ENCODE data around the gene GPC6. TPM values are rescaled to one million over a fixed set of nuclear protein-coding genes. Genes with fewer than 3 reads are reported as not detected.

The GPC6 gene
- polyA plus RNA-seq, 2 of the 4 experiments (the other 2 are of a cell fraction): 8.0 to 14.4 TPM

- TF ChIP-seq KDM5A (IDR thresholded peaks at IDR 0.05) (no peak), RFX5 (IDR thresholded peaks at IDR 0.05) (no peak), ZC3H11A (IDR thresholded peaks at IDR 0.05) (no peak), FOSB (CRISPR knock-in tag; IDR thresholded peaks at IDR 0.05) (no peak), SMC3 (IDR thresholded peaks at IDR 0.05) (no peak)
These were observed 580.3 kb downstream of the GPC6 start (continued) for GRCh38 chr13:93806861-93807260.

- Histone ChIP-seq H3K4me1 (no peaks in the 10 kb centered on the region), H3K27ac (no peak overlapping the region), H3K9me3 (no peaks in the 10 kb centered on the region), H3K4me2 (no peak overlapping the region), H3K4me3 (no peak overlapping the region)
- CTCF ChIA-PET: no interaction called here
- ATAC-seq (no peak), FAIRE-seq (no peak), DNase-seq (ENCODE audit: low read depth in 1 of 2, low spot score in 1 of 2) (no peak)
- no peak for TF ChIP-seq RARB (CRISPR knock-in tag; IDR thresholded peaks at IDR 0.05)
- no peak for TF ChIP-seq NR3C1 (IDR thresholded peaks at IDR 0.05)
- TF ChIP-seq KDM5A (IDR thresholded peaks at IDR 0.05): no peak
- no peak for TF ChIP-seq EP300 (IDR thresholded peaks at IDR 0.05)
- TF ChIP-seq EHF (CRISPR knock-in tag; IDR thresholded peaks at IDR 0.05): no peak
- TF ChIP-seq CBX2 (IDR thresholded peaks at IDR 0.05; ENCODE audit: borderline replicate concordance, low read depth): no peak
- TF ChIP-seq SMC3 (IDR thresholded peaks at IDR 0.05): no peak
- no peak for TF ChIP-seq HOXB5 (CRISPR knock-in tag; IDR thresholded peaks at IDR 0.05)
- no peak for TF ChIP-seq EHMT2 (IDR thresholded peaks at IDR 0.05; ENCODE audit: low read depth)
- no peak for TF ChIP-seq ZNF302 (CRISPR knock-in tag; IDR thresholded peaks at IDR 0.05)
- no peak for TF ChIP-seq ZC3H11A (IDR thresholded peaks at IDR 0.05)
- TF ChIP-seq HOXB13 (CRISPR knock-in tag; IDR thresholded peaks at IDR 0.05; ENCODE audit: low read depth): no peak
- TF ChIP-seq CHD2 (IDR thresholded peaks at IDR 0.05; ENCODE audit: low read length, partially characterized antibody): no peak
- no peak for TF ChIP-seq KDM1A (IDR thresholded peaks at IDR 0.05; ENCODE audit: low read depth)
- TF ChIP-seq E2F6 (IDR thresholded peaks at IDR 0.05; ENCODE audit: borderline replicate concordance, low read depth): no peak
- no peak for TF ChIP-seq HDAC2 (IDR thresholded peaks at IDR 0.05)
- WGBS (ENCODE audit: missing lambda C conversion rate): 32% methylated on average over 4 of the region's 4 CpGs
- POLR2A ChIA-PET: no interaction called here
These were observed 583.7 kb downstream of the GPC6 start for GRCh38 chr13:93810264-93810663.

- Histone ChIP-seq H3K4me1 (no peaks in the 10 kb centered on the region), H3K4me2 (no peak overlapping the region), H3K27ac (no peak overlapping the region), H3K9me3 (no peaks in the 10 kb centered on the region), H3K4me3 (no peak overlapping the region)
- no peak for FAIRE-seq
- ChIA-PET CTCF (no interaction called here), POLR2A (no interaction called here)
- WGBS (ENCODE audit: missing lambda C conversion rate): 66% methylated on average over 3 of the region's 3 CpGs
- no peak for DNase-seq (ENCODE audit: low read depth in 1 of 2, low spot score in 1 of 2)
- ATAC-seq: no peak
- no peak for TF ChIP-seq NFE2L2 (conservative IDR thresholded peaks at IDR 0.05; ENCODE audit: low read length)
- no peak for TF ChIP-seq ZC3H11A (IDR thresholded peaks at IDR 0.05)
- no peak for TF ChIP-seq ATOH8 (CRISPR knock-in tag; IDR thresholded peaks at IDR 0.05; ENCODE audit: low read depth)
- TF ChIP-seq RCOR1 (IDR thresholded peaks at IDR 0.05; ENCODE audit: low read depth, low read length): no peak
- no peak for TF ChIP-seq ESRRA (IDR thresholded peaks at IDR 0.05; ENCODE audit: borderline replicate concordance, low read length)
- TF ChIP-seq USF2 (IDR thresholded peaks at IDR 0.05): no peak
- no peak for TF ChIP-seq RAD21 (conservative IDR thresholded peaks at IDR 0.05 in 1 of 2, IDR thresholded peaks at IDR 0.05 in 1 of 2)
- TF ChIP-seq RARB (CRISPR knock-in tag; IDR thresholded peaks at IDR 0.05): no peak
- no peak for TF ChIP-seq HOXB5 (CRISPR knock-in tag; IDR thresholded peaks at IDR 0.05)
- TF ChIP-seq GATA3 (IDR thresholded peaks at IDR 0.05; ENCODE audit: borderline replicate concordance): no peak
- no peak for TF ChIP-seq HDAC2 (IDR thresholded peaks at IDR 0.05)
- no peak for TF ChIP-seq EP300 (IDR thresholded peaks at IDR 0.05)
- no peak for TF ChIP-seq JUNB (IDR thresholded peaks at IDR 0.05)
- TF ChIP-seq EHMT2 (IDR thresholded peaks at IDR 0.05; ENCODE audit: low read depth): no peak
- no peak for TF ChIP-seq HEYL (CRISPR knock-in tag; IDR thresholded peaks at IDR 0.05)
- no peak for TF ChIP-seq POLR2A (IDR thresholded peaks at IDR 0.05; ENCODE audit: low read length)
- TF ChIP-seq SMC3 (IDR thresholded peaks at IDR 0.05): no peak
- no peak for TF ChIP-seq NR3C1 (IDR thresholded peaks at IDR 0.05)
These were observed 584.6 kb downstream of the GPC6 start for GRCh38 chr13:93811071-93811737.

All from A549 (cell line).